Endothelial cell of umbilical vein (primary cell): ENCODE data around the gene HOXD4. TPM values are rescaled to one million over a fixed set of nuclear protein-coding genes. Genes with fewer than 3 reads are reported as not detected.

Source experiments
- BruUV-seq: library from RNA; stranded (reverse); fragments of 400-500 nt; replicated peaks from 2 replicates; lab custom pipeline; 2021; lab: Mats Ljungman, UMichigan
- CTCF ChIA-PET: fragments of 300-600, 350-600 bp; sonication (Branson Sonifier 250); formaldehyde crosslinking; loops from one replicate; lab custom pipeline; 2021; ENCODE audit warnings: antibody characterized with exemption, inconsistent platforms; lab: Charles Lee
- POLR2A ChIA-PET: fragments of 300-600, 350-600 bp; sonication (Branson Sonifier 250); formaldehyde crosslinking; loops from one replicate; lab custom pipeline; 2021; ENCODE audit warnings: antibody characterized with exemption, inconsistent platforms; lab: Charles Lee
- DNase-seq: peaks from one replicate; pipeline ENCODE4 v3.0.0-alpha.2; 2011; ENCODE audit warnings: low read depth, low spot score
- FAIRE-seq: peaks from 2 replicates; lab custom pipeline; 2011; peaks lifted over from hg19 to GRCh38; lab: Jason Lieb, UNC
- H2AFZ ChIP-seq: 2 replicates; pipeline ENCODE4 v1.6.0; 2012; ENCODE audit warnings: low read depth, low read length, control low read depth, inconsistent platforms
- H3K27ac ChIP-seq: 2 replicates; pipeline ENCODE4 v1.5.1; 2011; ENCODE audit warnings: low read depth, mild to moderate bottlenecking, control low read depth, low read length, moderate library complexity; ENCODE audit not compliant: insufficient read depth
- H3K27me3 ChIP-seq, 2 experiments: 2 replicates each; pipeline versions ENCODE4 v1.6.0 to v1.6.1; 2011; ENCODE audit warnings: low read length in 2 of 2, mixed read lengths in 1 of 2; ENCODE audit not compliant: control insufficient read depth in 2 of 2, insufficient read depth in 2 of 2
- H3K36me3 ChIP-seq, 2 experiments: 2 replicates in 1 of 2; 3 replicates in 1 of 2; pipeline ENCODE4 v1.5.1; 2011; ENCODE audit warnings: low read length in 2 of 2, mild to moderate bottlenecking in 1 of 2, moderate library complexity in 1 of 2; ENCODE audit not compliant: control insufficient read depth in 2 of 2, insufficient read depth in 2 of 2; ENCODE audit errors: extremely low read depth in 1 of 2
- H3K4me1 ChIP-seq: 3 replicates; pipeline ENCODE4 v1.5.1; 2011; ENCODE audit warnings: mild to moderate bottlenecking, low read length; ENCODE audit not compliant: control insufficient read depth, insufficient read depth; ENCODE audit errors: extremely low read depth
- H3K4me2 ChIP-seq: 2 replicates; pipeline ENCODE4 v1.6.1; 2011; ENCODE audit warnings: low read length, control low read depth, mixed read lengths; ENCODE audit not compliant: insufficient read depth
- H3K4me3 ChIP-seq, 3 experiments: fragments of 200-600 bp in 1 of 3; sonication (generic), shearing (Covaris generic) in 1 of 3; replicated peaks in 1 of 3; 2 replicates each; pipeline ENCODE4 v1.5.1; 2011 to 2016; ENCODE audit warnings: control low read depth in 3 of 3, low read length in 3 of 3, mild to moderate bottlenecking in 2 of 3, inconsistent platforms in 1 of 3, low read depth in 1 of 3, moderate library complexity in 1 of 3; ENCODE audit not compliant: insufficient read depth in 1 of 3
- H3K79me2 ChIP-seq: 2 replicates; pipeline ENCODE4 v1.6.0; 2012; ENCODE audit warnings: low read length, inconsistent platforms; ENCODE audit not compliant: control insufficient read depth, insufficient read depth
- H3K9ac ChIP-seq: replicated peaks from 2 replicates; pipeline ENCODE3; 2011; ENCODE audit warnings: low read length, control low read depth; ENCODE audit not compliant: insufficient read depth; ENCODE audit errors: extremely low read depth
- H3K9me1 ChIP-seq: replicated peaks from 3 replicates; pipeline ENCODE4 v1.6.0; 2011; ENCODE audit warnings: mild to moderate bottlenecking, low read length; ENCODE audit not compliant: control insufficient read depth, insufficient read depth; ENCODE audit errors: extremely low read depth
- H3K9me3 ChIP-seq: replicated peaks from 2 replicates; pipeline ENCODE4 v1.5.1; 2012; ENCODE audit warnings: low read length, inconsistent platforms; ENCODE audit not compliant: control insufficient read depth, insufficient read depth
- H4K20me1 ChIP-seq: replicated peaks from 2 replicates; pipeline ENCODE3; 2011; ENCODE audit warnings: mild to moderate bottlenecking, low read length; ENCODE audit not compliant: control insufficient read depth, insufficient read depth; ENCODE audit errors: extremely low read depth
- CTCF ChIP-seq, 2 donors: IDR thresholded peaks; 1 replicate in 1 of 2; 2 replicates in 1 of 2; pipeline ENCODE4 v1.5.1; 2011; ENCODE audit warnings: low read length in 2 of 2, mild to moderate bottlenecking in 2 of 2, moderate library complexity in 2 of 2, control low read depth in 1 of 2, inconsistent platforms in 1 of 2, low read depth in 1 of 2; ENCODE audit not compliant: insufficient read depth in 1 of 2; ENCODE audit errors: extremely low read depth in 1 of 2
- GATA2 ChIP-seq: IDR thresholded peaks from 2 replicates; pipeline ENCODE4 v1.7.0; 2011; ENCODE audit warnings: low read depth, mild to moderate bottlenecking, moderate library complexity, mixed read lengths, low read length; ENCODE audit not compliant: insufficient read length, insufficient read depth
- JUN ChIP-seq: IDR thresholded peaks from 2 replicates; pipeline ENCODE4 v1.6.1; 2011; ENCODE audit warnings: borderline replicate concordance, low read depth; ENCODE audit not compliant: insufficient read length, insufficient read depth
- MAX ChIP-seq: IDR thresholded peaks from 2 replicates; pipeline ENCODE4 v1.6.1; 2011; ENCODE audit not compliant: insufficient read depth, insufficient read length
- MYC ChIP-seq: IDR thresholded peaks from one replicate; pipeline ENCODE4 v1.6.1; 2011; ENCODE audit warnings: mild to moderate bottlenecking, low read depth, low read length
- POLR2A ChIP-seq: IDR thresholded peaks from 2 replicates; pipeline ENCODE4 v1.6.1; 2012; ENCODE audit warnings: low read depth, mild to moderate bottlenecking, control low read depth, low read length
- dilution Hi-C: fragments of 300-500 bp; cut with MboI; formaldehyde crosslinking; loops from one replicate; pipeline ENCODE4 v1.15.0; 2019; ENCODE audit warnings: low sequenced_read_pairs; ENCODE audit not compliant: extremely low pct_ligation_motif_present
- intact Hi-C: fragments of 100-400 bp; cut with micrococcal nuclease; formaldehyde crosslinking; loops from one replicate; pipeline ENCODE4 v1.10.0; 2022
- polyA plus RNA-seq, 4 experiments: library from polyadenylated mRNA; depleted of rRNA in 3 of 4; stranded (reverse) in 3 of 4; unstranded in 1 of 4; fragments of >200 nt; gene quantifications; 2 replicates each; pipeline versions ENCODE4 v1.2.1 to v1.2.3, GENCODE V29; 2011 to 2012; ENCODE audit warnings: missing spikeins in 1 of 4
- total RNA-seq: library from RNA; stranded (reverse); gene quantifications from 2 replicates; pipeline ENCODE4 v1.2.3, GENCODE V29; 2021

The HOXD4 gene
- total and polyA plus RNA-seq, 2 donors (not counting 3 experiments of a cell fraction or from before 2014, with no cell fraction given) = 7.6 to 13.7 TPM

- DNase-seq = no peak
- Histone ChIP-seq H3K36me3 (no peaks in the 10 kb centered on the region), H4K20me1 (no peaks in the 10 kb centered on the region), H3K79me2 (no peaks in the 10 kb centered on the region), H3K9ac (no peak overlapping the region), H3K4me1 (no peaks in the 10 kb centered on the region), H3K27me3 (peaks cover 82 to 96% of the 10 kb centered on the region in 2 experiments), H3K4me2 (no peak overlapping the region), H2AFZ (no peak overlapping the region), H3K9me1 (no peaks in the 10 kb centered on the region), H3K9me3 (no peaks in the 10 kb centered on the region), H3K4me3 (no peak overlapping the region), H3K27ac (no peak overlapping the region)
- intact Hi-C loops (no loop called here), dilution Hi-C loops (no loop called here)
- ChIA-PET POLR2A (no interaction called here), CTCF (interaction anchor here (0.6 to 4.3 kb wide), 21 partner anchors 8 to 1411 kb away, joined by 3 to 24 read pairs (median 6); partner anchors contain the start of gene HOXD9)
- no peak for TF ChIP-seq GATA2
- TF ChIP-seq MYC = no peak
- TF ChIP-seq CTCF (IDR thresholded peaks at IDR 0.05; ENCODE audit: extremely low read depth in 1 of 2, insufficient read depth in 1 of 2, low read depth in 1 of 2, low read length in 2 of 2) = no peak
- TF ChIP-seq POLR2A = no peak
- TF ChIP-seq MAX = no peak
- TF ChIP-seq JUN = no peak
- FAIRE-seq = no peak
- no TSS peak for BruUV-seq
Observed at GRCh38 chr2:176110415-176111308, 40.7 kb upstream of the HOXD4 start.
